Dermis microvascular lymphatic vessel endothelial cell (primary cell): ENCODE data around the gene CACNA1I. TPM values are rescaled to one million over a fixed set of nuclear protein-coding genes. Genes with fewer than 3 reads are reported as not detected.

Source experiments
- DNase-seq, 2 donors: peaks; one replicate each; pipeline versions ENCODE4 v3.0.0 to v3.0.0-alpha.2; 2010; ENCODE audit warnings: low read depth in 2 of 2
- total RNA-seq: library from RNA; depleted of rRNA; stranded (reverse); fragments of >200 nt; gene quantifications from 2 replicates; pipeline ENCODE4 v1.2.1, GENCODE V29; 2014

CACNA1I gene
- total RNA-seq, 1 donor from 2014 or later: not detected

- no peak for DNase-seq
Measured at GRCh38 chr22:39735776-39736175, 165.2 kb downstream of the CACNA1I start.

GRCh38 chr22:39738746-39739145 lies 168.2 kb downstream of the CACNA1I start:
- DNase-seq: no peak

Other genes with a start within 250 kb of the CACNA1I start
- 0.39 and 0.89 TPM in 2 replicates for gene SYNGR1, start 220.8 kb upstream of the CACNA1I start, total RNA-seq
- gene TAB1, start 171.0 kb upstream of the CACNA1I start, total RNA-seq: 10.7 and 11.4 TPM in 2 replicates
- not detected in 2 replicates for gene MGAT3, start 113.7 kb upstream of the CACNA1I start, total RNA-seq
- gene MIEF1, start 68.5 kb upstream of the CACNA1I start, total RNA-seq: 11.8 and 16.4 TPM in 2 replicates
- gene ATF4, start 50.2 kb upstream of the CACNA1I start, total RNA-seq: 125 and 177 TPM in 2 replicates
- gene RPS19BP1, start 38.0 kb upstream of the CACNA1I start, total RNA-seq: 41.6 and 51.3 TPM in 2 replicates